ENCODE data around the gene PRUNE2.

GRCh38 chr9:76686756-76687155 is 219.2 kb downstream of the PRUNE2 start:
- TF ChIP-seq, protein P1, sequence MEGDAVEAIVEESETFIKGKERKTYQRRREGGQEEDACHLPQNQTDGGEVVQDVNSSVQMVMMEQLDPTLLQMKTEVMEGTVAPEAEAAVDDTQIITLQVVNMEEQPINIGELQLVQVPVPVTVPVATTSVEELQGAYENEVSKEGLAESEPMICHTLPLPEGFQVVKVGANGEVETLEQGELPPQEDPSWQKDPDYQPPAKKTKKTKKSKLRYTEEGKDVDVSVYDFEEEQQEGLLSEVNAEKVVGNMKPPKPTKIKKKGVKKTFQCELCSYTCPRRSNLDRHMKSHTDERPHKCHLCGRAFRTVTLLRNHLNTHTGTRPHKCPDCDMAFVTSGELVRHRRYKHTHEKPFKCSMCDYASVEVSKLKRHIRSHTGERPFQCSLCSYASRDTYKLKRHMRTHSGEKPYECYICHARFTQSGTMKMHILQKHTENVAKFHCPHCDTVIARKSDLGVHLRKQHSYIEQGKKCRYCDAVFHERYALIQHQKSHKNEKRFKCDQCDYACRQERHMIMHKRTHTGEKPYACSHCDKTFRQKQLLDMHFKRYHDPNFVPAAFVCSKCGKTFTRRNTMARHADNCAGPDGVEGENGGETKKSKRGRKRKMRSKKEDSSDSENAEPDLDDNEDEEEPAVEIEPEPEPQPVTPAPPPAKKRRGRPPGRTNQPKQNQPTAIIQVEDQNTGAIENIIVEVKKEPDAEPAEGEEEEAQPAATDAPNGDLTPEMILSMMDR (IDR thresholded peaks at IDR 0.05) = no peak
- TF ChIP-seq POLR2A (IDR thresholded peaks at IDR 0.05; ENCODE audit: low read depth) (no peak), POLR2AphosphoS5 (IDR thresholded peaks at IDR 0.05) (no peak), EP300 (IDR thresholded peaks at IDR 0.05) (no peak)
